Subcutaneous abdominal adipose tissue (tissue), 5 donors: ENCODE results near the gene KRCC1.
"Not testable (repeated sequence)": the region's sequence is repeated elsewhere in the genome, so short reads cannot be mapped to it uniquely, and the experiment has no call there.

Experiments
- H3K27ac ChIP-seq: one replicate; pipeline ENCODE4 v1.7.0; 2013; ENCODE audit warnings: low read depth, mild to moderate bottlenecking, inconsistent platforms, low read length, moderate library complexity
- H3K27me3 ChIP-seq, 5 donors: one replicate each; pipeline ENCODE4 v1.7.0; 2013; ENCODE audit warnings: low read length in 5 of 5, inconsistent platforms in 1 of 5; ENCODE audit not compliant: control insufficient read depth in 5 of 5, insufficient read depth in 4 of 5
- H3K36me3 ChIP-seq, 5 donors: one replicate each; pipeline ENCODE4 v1.7.0; 2013; ENCODE audit warnings: low read length in 5 of 5; ENCODE audit not compliant: control insufficient read depth in 5 of 5, insufficient read depth in 5 of 5
- H3K4me1 ChIP-seq, 5 donors: one replicate each; pipeline ENCODE4 v1.7.0; 2013; ENCODE audit warnings: low read length in 5 of 5, mild to moderate bottlenecking in 3 of 5, moderate library complexity in 1 of 5; ENCODE audit not compliant: control insufficient read depth in 5 of 5, insufficient read depth in 5 of 5
- H3K4me3 ChIP-seq, 5 donors: one replicate each; pipeline ENCODE4 v1.7.0; 2013; ENCODE audit warnings: low read length in 5 of 5, low read depth in 1 of 5
- H3K9ac ChIP-seq, 5 donors: one replicate each; pipeline ENCODE4 v1.7.0; 2013; ENCODE audit warnings: low read length in 5 of 5, mild to moderate bottlenecking in 4 of 5, moderate library complexity in 3 of 5
- H3K9me3 ChIP-seq, 5 donors: one replicate each; pipeline ENCODE4 v1.7.0; 2013; ENCODE audit warnings: low read length in 5 of 5; ENCODE audit not compliant: control insufficient read depth in 5 of 5
- donor health status: healthy.
- donor health status: healthy.
- donor health status: healthy.
- donor health status: healthy.
- donor health status: healthy.

Gene KRCC1

GRCh38 chr2:88051792-88052191 is 3.8 kb downstream of the KRCC1 start:
- H3K36me3 ChIP-seq: peaks cover 0 to 4% (median 0%) of the 10 kb centered on the region in 5 donors
- H3K27ac ChIP-seq: no peak overlapping the region
- no peak overlapping the region for H3K4me3 ChIP-seq
- peaks cover 5 to 52% (median 40%) of the 10 kb centered on the region in 5 donors for H3K4me1 ChIP-seq
- no peak overlapping the region for H3K9ac ChIP-seq
- no peaks in the 10 kb centered on the region for H3K9me3 ChIP-seq
- H3K27me3 ChIP-seq: no peaks in the 10 kb centered on the region

- Histone ChIP-seq H3K9me3 (no peaks in the 10 kb centered on the region), H3K36me3 (peaks cover 0 to 4% (median 0%) of the 10 kb centered on the region in 5 donors), H3K27me3 (no peaks in the 10 kb centered on the region), H3K4me3 (no peak overlapping the region), H3K4me1 (peaks cover 5 to 51% (median 30%) of the 10 kb centered on the region in 5 donors), H3K9ac (no peak overlapping the region), H3K27ac (no peak overlapping the region)
Measured at GRCh38 chr2:88049622-88050021, 6.0 kb downstream of the KRCC1 start.

- Histone ChIP-seq H3K9me3 (no peaks in the 10 kb centered on the region), H3K4me1 (peaks cover 0 to 40% (median 19%) of the 10 kb centered on the region in 5 donors), H3K4me3 (no peak overlapping the region), H3K9ac (no peak overlapping the region), H3K36me3 (peaks cover 0 to 4% (median 3%) of the 10 kb centered on the region in 5 donors), H3K27ac (no peak overlapping the region), H3K27me3 (no peaks in the 10 kb centered on the region)
Measured at GRCh38 chr2:88048541-88048940, 7.0 kb downstream of the KRCC1 start.

GRCh38 chr2:88045561-88045960 is 10.0 kb downstream of the KRCC1 start:
- not testable (repeated sequence) for H3K9me3 ChIP-seq, H3K27ac ChIP-seq, H3K9ac ChIP-seq, H3K4me3 ChIP-seq, H3K27me3 ChIP-seq, H3K36me3 ChIP-seq
- peaks cover 0 to 21% (median 3%) of the 10 kb centered on the region in 5 donors for H3K4me1 ChIP-seq

- H3K27ac ChIP-seq: no peak overlapping the region
- peaks cover 0 to 10% (median 6%) of the 10 kb centered on the region in 5 donors for H3K4me1 ChIP-seq
- H3K36me3 ChIP-seq: peaks cover 0 to 4% (median 3%) of the 10 kb centered on the region in 5 donors
- H3K4me3 ChIP-seq: no peak overlapping the region
- H3K9me3 ChIP-seq: no peaks in the 10 kb centered on the region
- no peak overlapping the region for H3K9ac ChIP-seq
- no peaks in the 10 kb centered on the region for H3K27me3 ChIP-seq
Measured at GRCh38 chr2:88042476-88042875, 13.1 kb downstream of the KRCC1 start.

- Histone ChIP-seq H3K9ac (no peak overlapping the region), H3K36me3 (peaks cover 9 to 23% (median 13%) of the 10 kb centered on the region in 5 donors), H3K27ac (no peak overlapping the region), H3K4me1 (peaks cover 0 to 4% (median 0%) of the 10 kb centered on the region in 5 donors), H3K27me3 (no peaks in the 10 kb centered on the region), H3K4me3 (no peak overlapping the region), H3K9me3 (no peaks in the 10 kb centered on the region)
Measured at GRCh38 chr2:88038263-88039105, 17.1 kb downstream of the KRCC1 start.

- Histone ChIP-seq H3K4me3 (no peak overlapping the region), H3K9me3 (no peaks in the 10 kb centered on the region), H3K27me3 (no peaks in the 10 kb centered on the region), H3K9ac (no peak overlapping the region), H3K36me3 (peaks cover 16 to 32% (median 28%) of the 10 kb centered on the region in 5 donors), H3K4me1 (peaks cover 0 to 4% (median 0%) of the 10 kb centered on the region in 5 donors), H3K27ac (peak overlapping the region; percentile 10)
Measured at GRCh38 chr2:88036606-88037005, 19.0 kb downstream of the KRCC1 start.

GRCh38 chr2:88036182-88036581 is 19.4 kb downstream of the KRCC1 start:
- H3K36me3 ChIP-seq: peaks cover 16 to 32% (median 29%) of the 10 kb centered on the region in 5 donors
- no peak overlapping the region for H3K9ac ChIP-seq
- H3K9me3 ChIP-seq: no peaks in the 10 kb centered on the region
- no peak overlapping the region for H3K4me3 ChIP-seq
- peak overlapping the region; percentile 10 for H3K27ac ChIP-seq
- no peaks in the 10 kb centered on the region for H3K27me3 ChIP-seq
- H3K4me1 ChIP-seq: peaks cover 0 to 4% (median 0%) of the 10 kb centered on the region in 5 donors

- H3K27ac ChIP-seq: no peak overlapping the region
- no peaks in the 10 kb centered on the region for H3K9me3 ChIP-seq
- H3K4me1 ChIP-seq: no peaks in the 10 kb centered on the region
- H3K36me3 ChIP-seq: peaks cover 37 to 56% (median 51%) of the 10 kb centered on the region in 5 donors
- H3K9ac ChIP-seq: no peak overlapping the region
- no peaks in the 10 kb centered on the region for H3K27me3 ChIP-seq
- H3K4me3 ChIP-seq: no peak overlapping the region
Measured at GRCh38 chr2:88032070-88032702, 23.4 kb downstream of the KRCC1 start.

- Histone ChIP-seq H3K4me3 (no peak overlapping the region), H3K36me3 (peaks cover 33 to 51% (median 43%) of the 10 kb centered on the region in 5 donors), H3K27ac (no peak overlapping the region), H3K9ac (no peak overlapping the region), H3K4me1 (no peaks in the 10 kb centered on the region), H3K27me3 (no peaks in the 10 kb centered on the region), H3K9me3 (no peaks in the 10 kb centered on the region)
Measured at GRCh38 chr2:88028931-88029330, 26.7 kb downstream of the KRCC1 start.
